ENCODE results near the gene C1QTNF9. TPM values are rescaled to one million over a fixed set of nuclear protein-coding genes. Genes with fewer than 3 reads are reported as not detected.

The C1QTNF9 gene
- polyA plus RNA-seq, 1 donor (not counting 4 experiments of a cell fraction or from before 2014, with no cell fraction given) = not detected

- no peak for FAIRE-seq
- no peak overlapping the region for H3K27ac ChIP-seq (ENCODE audit: control insufficient read depth, insufficient read depth, low read length)
- H2AFZ ChIP-seq (ENCODE audit: control insufficient read depth, low read length) = no peak overlapping the region
- H3K9me1 ChIP-seq (ENCODE audit: control insufficient read depth, extremely low read depth, insufficient read depth, low read length) = no peaks in the 10 kb centered on the region
- no peak overlapping the region for H3K4me3 ChIP-seq (ENCODE audit: control insufficient read depth in 2 of 3, extremely low read depth in 1 of 3, insufficient read depth in 2 of 3, low read depth in 1 of 3, low read length in 3 of 3)
- H3K9ac ChIP-seq (ENCODE audit: control insufficient read depth, extremely low read depth, insufficient read depth, low read length) = no peak overlapping the region
- H4K20me1 ChIP-seq (ENCODE audit: control insufficient read depth, extremely low read depth, insufficient read depth, low read length) = no peaks in the 10 kb centered on the region
- dilution Hi-C loops (cut with MboI; ENCODE audit: extremely low pct_ligation_motif_present, low sequenced_read_pairs) = no loop called here
- H3K4me1 ChIP-seq (ENCODE audit: control insufficient read depth, extremely low read depth, insufficient read depth, low read length) = peaks cover 35% of the 10 kb centered on the region
- H3K79me2 ChIP-seq (ENCODE audit: control insufficient read depth, insufficient read depth, low read length) = no peaks in the 10 kb centered on the region
- no peak for DNase-seq (ENCODE audit: low read depth, low spot score)
- H3K4me2 ChIP-seq (ENCODE audit: control insufficient read depth, extremely low read depth, insufficient read depth, low read depth, low read length) = no peak overlapping the region
- H3K27me3 ChIP-seq (ENCODE audit: control insufficient read depth, extremely low read depth, insufficient read depth, low read length) = no peaks in the 10 kb centered on the region
- no peaks in the 10 kb centered on the region for H3K36me3 ChIP-seq (ENCODE audit: control insufficient read depth in 2 of 2, extremely low read depth in 1 of 2, insufficient read depth in 2 of 2, low read length in 2 of 2)
- TF ChIP-seq EZH2 (IDR thresholded peaks at IDR 0.05; ENCODE audit: low read length) (no peak), CTCF (optimal IDR thresholded peaks at IDR 0.05 in 1 of 3, IDR thresholded peaks at IDR 0.05 in 1 of 3, conservative IDR thresholded peaks at IDR 0.05 in 1 of 3; ENCODE audit: extremely low read depth in 1 of 3, insufficient read depth in 2 of 3, low read length in 3 of 3) (no peak)
- H3K9me3 ChIP-seq (ENCODE audit: control insufficient read depth, low read depth, low read length) = no peaks in the 10 kb centered on the region
Observed at GRCh38 chr13:24351423-24351822, 42.0 kb downstream of the C1QTNF9 start.

- H2AFZ ChIP-seq (ENCODE audit: control insufficient read depth, low read length) = no peak overlapping the region
Observed at GRCh38 chr13:24353736-24354135, 44.4 kb downstream of the C1QTNF9 start.

More at GRCh38 chr13:24353736-24354135, 44.4 kb downstream of the C1QTNF9 start:
- DNase-seq (ENCODE audit: low read depth, low spot score) (no peak), FAIRE-seq (peak; percentile 88)
- H3K9ac ChIP-seq (ENCODE audit: control insufficient read depth, extremely low read depth, insufficient read depth, low read length) = no peak overlapping the region
- no peaks in the 10 kb centered on the region for H3K9me1 ChIP-seq (ENCODE audit: control insufficient read depth, extremely low read depth, insufficient read depth, low read length)
- TF ChIP-seq CTCF (optimal IDR thresholded peaks at IDR 0.05 in 1 of 3, IDR thresholded peaks at IDR 0.05 in 1 of 3, conservative IDR thresholded peaks at IDR 0.05 in 1 of 3; ENCODE audit: extremely low read depth in 1 of 3, insufficient read depth in 2 of 3, low read length in 3 of 3) (no peak), EZH2 (IDR thresholded peaks at IDR 0.05; ENCODE audit: low read length) (no peak)
- no peaks in the 10 kb centered on the region for H3K79me2 ChIP-seq (ENCODE audit: control insufficient read depth, insufficient read depth, low read length)
- H3K27me3 ChIP-seq (ENCODE audit: control insufficient read depth, extremely low read depth, insufficient read depth, low read length) = no peaks in the 10 kb centered on the region
- H3K36me3 ChIP-seq (ENCODE audit: control insufficient read depth in 2 of 2, extremely low read depth in 1 of 2, insufficient read depth in 2 of 2, low read length in 2 of 2) = no peaks in the 10 kb centered on the region
- no peak overlapping the region for H3K4me3 ChIP-seq (ENCODE audit: control insufficient read depth in 2 of 3, extremely low read depth in 1 of 3, insufficient read depth in 2 of 3, low read depth in 1 of 3, low read length in 3 of 3)
- H3K27ac ChIP-seq (ENCODE audit: control insufficient read depth, insufficient read depth, low read length) = no peak overlapping the region
- H3K4me1 ChIP-seq (ENCODE audit: control insufficient read depth, extremely low read depth, insufficient read depth, low read length) = peaks cover 28% of the 10 kb centered on the region
- dilution Hi-C loops (cut with MboI; ENCODE audit: extremely low pct_ligation_motif_present, low sequenced_read_pairs) = no loop called here
- no peaks in the 10 kb centered on the region for H3K9me3 ChIP-seq (ENCODE audit: control insufficient read depth, low read depth, low read length)
- H4K20me1 ChIP-seq (ENCODE audit: control insufficient read depth, extremely low read depth, insufficient read depth, low read length) = no peaks in the 10 kb centered on the region
- peak overlapping the region; percentile 20 for H3K4me2 ChIP-seq (ENCODE audit: control insufficient read depth, extremely low read depth, insufficient read depth, low read depth, low read length)
